DOHH2 (cell line): ENCODE results near the gene LAMC3.

Experiments
- H3F3A ChIP-seq: fragments of 200-600 bp; sonication (generic), shearing (Covaris generic); 2 replicates; pipeline ENCODE4 v1.6.0; 2016; ENCODE audit warnings: antibody characterized with exemption, mild to moderate bottlenecking; ENCODE audit not compliant: control insufficient read depth, insufficient read depth
- H3K27ac ChIP-seq: fragments of 200-600 bp; sonication (generic); 2 replicates; pipeline ENCODE4 v1.5.1; 2014; ENCODE audit warnings: low read depth, mild to moderate bottlenecking, low read length, moderate library complexity
- H3K27me3 ChIP-seq: fragments of 200-600 bp; sonication (generic); 2 replicates; pipeline ENCODE4 v1.6.1; 2014; ENCODE audit warnings: mild to moderate bottlenecking, low read length, mixed read lengths; ENCODE audit not compliant: control insufficient read depth
- H3K36me3 ChIP-seq: fragments of 200-600 bp; sonication (generic); 2 replicates; pipeline ENCODE4 v1.6.1; 2014; ENCODE audit warnings: mild to moderate bottlenecking, low read length, moderate library complexity, mixed read lengths; ENCODE audit not compliant: control insufficient read depth
- H3K4me1 ChIP-seq: fragments of 200-600 bp; sonication (generic); 2 replicates; pipeline ENCODE4 v1.6.1; 2014; ENCODE audit warnings: mild to moderate bottlenecking, low read length, mixed read lengths; ENCODE audit not compliant: control insufficient read depth
- H3K4me2 ChIP-seq: fragments of 200-600 bp; sonication (generic); 2 replicates; pipeline ENCODE4 v1.6.0; 2014; ENCODE audit warnings: mild to moderate bottlenecking, low read length, moderate library complexity
- H3K4me3 ChIP-seq: fragments of 200-600 bp; sonication (generic); 2 replicates; pipeline ENCODE4 v1.5.1; 2014; ENCODE audit warnings: mild to moderate bottlenecking, low read length, mixed read lengths
- H3K79me2 ChIP-seq: fragments of 200-600 bp; sonication (generic); 2 replicates; pipeline ENCODE4 v1.6.1; 2014; ENCODE audit warnings: mild to moderate bottlenecking, low read length, mixed read lengths; ENCODE audit not compliant: control insufficient read depth
- H3K9me2 ChIP-seq: fragments of 200-600 bp; sonication (generic); replicated peaks from 2 replicates; pipeline ENCODE4 v1.6.1; 2014; ENCODE audit warnings: mild to moderate bottlenecking, low read length, mixed read lengths; ENCODE audit not compliant: control insufficient read depth
- H3K9me3 ChIP-seq: fragments of 200-600 bp; sonication (generic); 2 replicates; pipeline ENCODE4 v1.6.1; 2014; ENCODE audit warnings: antibody characterized with exemption, low read length, mixed read lengths; ENCODE audit not compliant: control insufficient read depth, insufficient read depth
- H4K20me1 ChIP-seq: fragments of 200-600 bp; sonication (generic); 2 replicates; pipeline ENCODE4 v1.6.0; 2014; ENCODE audit warnings: low read depth, mild to moderate bottlenecking, antibody characterized with exemption, low read length, moderate library complexity; ENCODE audit not compliant: control insufficient read depth, insufficient read depth
- CTCF ChIP-seq: fragments of 200-600 bp; sonication (generic); IDR thresholded peaks from one replicate; pipeline ENCODE4 v1.5.1; 2014; ENCODE audit warnings: antibody characterized with exemption, mild to moderate bottlenecking, low read depth, low read length; ENCODE audit not compliant: poor library complexity, severe bottlenecking
- EZH2phosphoT487 ChIP-seq: fragments of 200-600 bp; sonication (generic); IDR thresholded peaks from 2 replicates; pipeline ENCODE4 v1.6.1; 2017; ENCODE audit warnings: borderline replicate concordance, mild to moderate bottlenecking, antibody characterized with exemption, low read length, moderate library complexity, mixed read lengths

Gene LAMC3

GRCh38 chr9:131037335-131038255 is 28.6 kb downstream of the LAMC3 start:
- no peak overlapping the region for H3K27ac ChIP-seq
- TF ChIP-seq CTCF, result no peak
- TF ChIP-seq EZH2phosphoT487, result no peak
- H3K9me3 ChIP-seq, result no peaks in the 10 kb centered on the region
- H3F3A ChIP-seq, result no peaks in the 10 kb centered on the region
- H3K79me2 ChIP-seq, result no peaks in the 10 kb centered on the region
- H3K4me1 ChIP-seq, result peaks cover 3% of the 10 kb centered on the region
- no peak overlapping the region for H3K4me3 ChIP-seq
- no peaks in the 10 kb centered on the region for H4K20me1 ChIP-seq
- no peaks in the 10 kb centered on the region for H3K36me3 ChIP-seq
- H3K27me3 ChIP-seq, result 0 out of 2 replicates have a peak, but pooled peaks cover 4% of the 10 kb centered on the region
- no peaks in the 10 kb centered on the region for H3K9me2 ChIP-seq
- H3K4me2 ChIP-seq, result no peak overlapping the region

GRCh38 chr9:131038256-131039128 is 29.5 kb downstream of the LAMC3 start:
- Histone ChIP-seq H4K20me1 (no peaks in the 10 kb centered on the region), H3K9me3 (no peaks in the 10 kb centered on the region), H3K4me2 (no peak overlapping the region), H3K79me2 (no peaks in the 10 kb centered on the region), H3K9me2 (no peaks in the 10 kb centered on the region), H3K27ac (no peak overlapping the region), H3K27me3 (0 out of 2 replicates have a peak, but pooled peaks cover 4% of the 10 kb centered on the region), H3K4me1 (peaks cover 12% of the 10 kb centered on the region), H3F3A (peaks cover 4% of the 10 kb centered on the region), H3K36me3 (no peaks in the 10 kb centered on the region), H3K4me3 (no peak overlapping the region)
- TF ChIP-seq EZH2phosphoT487, result no peak
- TF ChIP-seq CTCF, result no peak

GRCh38 chr9:131039129-131039954 is 30.4 kb downstream of the LAMC3 start:
- Histone ChIP-seq H3F3A (peaks cover 6% of the 10 kb centered on the region), H3K4me2 (no peak overlapping the region), H3K9me3 (no peaks in the 10 kb centered on the region), H4K20me1 (no peaks in the 10 kb centered on the region), H3K36me3 (no peaks in the 10 kb centered on the region), H3K9me2 (no peaks in the 10 kb centered on the region), H3K4me3 (no peak overlapping the region), H3K27ac (no peak overlapping the region), H3K4me1 (peaks cover 21% of the 10 kb centered on the region), H3K79me2 (no peaks in the 10 kb centered on the region), H3K27me3 (0 out of 2 replicates have a peak, but pooled peaks cover 4% of the 10 kb centered on the region)
- TF ChIP-seq CTCF (no peak), EZH2phosphoT487 (no peak)
